ENCODE data around the gene TRPC1.

Gene TRPC1

GRCh38 chr3:142754494-142754893 lies 30.7 kb downstream of the TRPC1 start:
- FAIRE-seq: no peak

GRCh38 chr3:142768338-142768737 lies 44.5 kb downstream of the TRPC1 start:
- FAIRE-seq: no peak

- no peak for FAIRE-seq
Measured at GRCh38 chr3:142777927-142778326, 54.1 kb downstream of the TRPC1 start.

DNA sequence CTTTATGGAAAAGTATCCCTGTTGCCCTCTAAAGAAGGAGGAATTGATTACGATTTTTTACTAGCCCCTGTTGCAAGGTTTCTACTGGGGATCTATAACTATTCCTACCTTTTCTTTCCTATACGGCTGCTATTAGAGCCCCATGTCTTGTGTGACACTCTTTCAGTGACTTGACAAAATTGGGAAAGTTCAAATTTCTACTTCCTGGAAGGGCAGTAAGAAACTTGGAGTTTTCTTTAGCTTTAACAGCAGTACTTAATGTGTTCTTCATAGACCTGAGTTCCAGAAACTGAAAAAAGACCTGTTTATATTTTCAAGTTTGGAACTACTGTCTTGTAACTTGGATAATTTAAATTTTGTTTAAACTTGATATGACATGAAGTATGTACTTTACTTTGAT lies 54.7 kb downstream of the TRPC1 start:
- FAIRE-seq: no peak

DNA sequence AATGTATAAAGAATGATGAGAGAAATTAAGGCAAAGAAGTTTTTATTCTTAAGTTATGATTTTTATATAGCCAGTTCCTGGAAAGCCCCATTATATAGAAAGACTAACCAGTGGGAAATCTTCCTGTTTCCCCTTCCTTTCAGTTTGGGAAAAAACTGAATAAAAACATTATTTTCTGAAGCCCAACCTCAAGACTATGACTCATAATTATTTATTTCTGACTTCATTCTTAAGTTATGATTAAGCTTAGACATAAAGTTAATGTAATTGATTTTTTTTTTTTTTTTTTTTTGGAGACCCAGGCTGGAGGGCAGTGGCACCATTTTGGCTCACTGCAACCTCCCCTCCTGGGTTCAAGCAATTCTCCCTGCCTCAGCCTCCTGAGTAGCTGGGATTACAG lies 55.8 kb downstream of the TRPC1 start:
- FAIRE-seq: no peak

- no peak for FAIRE-seq
Measured at GRCh38 chr3:142782616-142783015, 58.8 kb downstream of the TRPC1 start.

GRCh38 chr3:142784228-142784627 lies 60.4 kb downstream of the TRPC1 start:
- no peak for FAIRE-seq

GRCh38 chr3:142785996-142786395 lies 62.2 kb downstream of the TRPC1 start:
- FAIRE-seq: no peak

GRCh38 chr3:142787719-142788118 lies 63.9 kb downstream of the TRPC1 start:
- no peak for FAIRE-seq

DNA sequence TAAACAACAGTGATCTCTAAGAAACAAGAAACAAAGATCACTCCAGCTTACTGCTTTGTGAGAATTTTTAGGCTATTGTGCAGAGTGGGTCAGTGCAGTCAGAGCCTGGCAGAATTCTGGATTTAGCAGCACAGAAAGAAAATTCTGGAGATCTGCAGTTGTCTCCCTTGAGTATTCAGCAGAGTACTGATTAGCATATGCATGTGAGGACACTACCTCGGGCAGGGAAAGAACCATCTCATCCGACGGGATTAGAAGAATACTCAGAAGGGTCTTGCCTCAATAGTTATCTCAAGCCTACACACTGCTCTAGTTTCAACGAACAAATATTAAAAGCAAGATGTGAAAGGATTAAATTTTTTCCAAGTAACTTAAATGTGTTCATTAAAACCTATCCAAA lies 70.7 kb downstream of the TRPC1 start:
- no peak for FAIRE-seq

DNA sequence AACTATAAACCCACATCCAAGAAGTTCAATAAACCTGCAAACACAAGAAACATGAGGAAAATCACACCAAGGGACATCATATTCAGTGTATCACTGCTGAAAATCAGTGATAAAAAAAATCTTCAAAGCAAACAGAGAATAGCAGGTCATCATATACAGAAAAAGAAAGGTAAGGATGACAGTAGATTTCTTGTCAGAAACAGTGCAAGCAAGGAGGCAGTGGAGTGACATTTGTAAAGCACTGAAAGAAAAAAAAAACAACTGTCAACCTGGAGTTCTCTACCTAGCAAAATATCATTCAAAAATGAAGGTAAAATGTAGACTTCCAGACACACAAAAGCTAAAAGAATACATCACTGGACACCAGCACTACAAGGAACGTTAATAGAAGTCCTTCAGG lies 71.5 kb downstream of the TRPC1 start:
- FAIRE-seq: no peak

DNA sequence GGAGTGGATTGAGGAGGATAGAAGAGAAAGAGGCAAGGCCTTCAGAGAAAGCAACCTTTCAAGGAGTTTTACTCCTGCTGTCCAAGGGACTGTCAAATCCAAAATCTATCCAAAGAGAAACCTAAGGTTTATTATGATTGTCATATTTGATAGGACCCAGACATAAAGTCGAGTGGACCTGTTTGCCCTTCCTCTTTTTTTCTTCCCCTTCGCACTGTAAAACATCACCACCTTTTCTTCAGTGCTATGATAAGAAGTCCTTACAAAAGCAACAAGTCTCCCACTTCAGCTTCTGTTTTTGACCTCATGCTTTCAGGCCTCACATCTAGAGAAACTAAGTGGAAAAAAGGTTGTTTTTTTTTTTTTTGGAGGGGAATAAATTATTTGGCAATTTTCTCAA lies 73.0 kb downstream of the TRPC1 start:
- no peak for FAIRE-seq

- FAIRE-seq: no peak
Measured at GRCh38 chr3:142801746-142802145, 77.9 kb downstream of the TRPC1 start.

DNA sequence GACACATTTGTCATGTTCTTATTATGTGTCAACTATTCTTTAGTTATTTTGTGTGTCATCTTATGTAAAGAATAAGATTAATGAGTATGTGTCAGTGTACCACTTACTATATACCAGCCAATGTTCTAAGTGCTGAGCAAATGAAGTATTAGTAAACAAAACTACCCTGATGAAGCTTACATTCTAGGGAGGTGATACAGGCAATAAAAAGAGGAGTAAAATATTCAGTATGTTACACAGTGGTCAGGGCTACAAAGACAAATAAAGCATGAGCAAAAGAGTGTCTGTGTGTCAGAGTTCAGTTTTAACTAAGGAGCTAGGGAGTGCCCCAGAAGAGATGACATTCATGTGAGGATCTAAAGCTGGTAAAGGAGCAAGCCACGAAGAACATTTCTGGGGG lies 79.1 kb downstream of the TRPC1 start:
- no peak for FAIRE-seq

DNA sequence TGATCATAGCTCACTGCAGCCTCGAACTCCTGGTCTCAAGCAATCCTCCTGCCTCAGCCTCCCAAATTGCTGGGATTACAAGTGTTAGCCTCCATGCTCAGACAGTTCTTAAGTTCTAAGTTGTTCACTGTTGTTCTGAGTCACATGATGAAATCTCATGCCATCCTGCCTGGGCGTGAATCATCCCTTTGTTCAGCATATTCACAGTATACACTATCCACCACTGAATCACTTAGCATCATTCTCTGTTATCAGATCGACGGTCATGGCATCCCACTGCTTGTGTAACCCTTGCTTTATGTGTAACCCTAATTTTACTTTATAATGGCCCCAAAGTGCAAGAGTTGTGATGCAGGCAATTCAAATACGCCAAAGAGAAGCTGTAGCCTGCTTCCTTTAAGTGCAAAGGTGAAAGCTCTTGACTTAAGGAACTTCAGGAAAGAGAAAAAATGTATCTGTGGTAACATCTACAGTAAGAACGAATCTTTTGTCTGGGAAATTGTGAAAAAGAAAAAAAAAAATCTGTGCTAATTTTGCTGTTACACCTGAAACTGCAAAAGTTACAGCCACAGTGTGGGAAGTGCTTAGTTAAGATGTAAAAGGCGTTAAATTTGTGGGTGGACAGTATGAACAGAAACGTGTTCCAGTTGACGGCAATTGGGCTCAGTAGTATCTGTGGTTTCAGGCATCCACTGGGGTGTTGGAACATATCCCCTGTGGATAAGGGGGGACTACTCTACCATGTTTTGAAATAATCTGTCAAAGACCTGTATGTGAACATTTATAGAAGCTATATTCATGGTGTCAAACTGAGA lies 84.5 kb downstream of the TRPC1 start:
- no peak for FAIRE-seq

GRCh38 chr3:142809259-142809658 lies 85.4 kb downstream of the TRPC1 start:
- FAIRE-seq: no peak

GRCh38 chr3:142815803-142816202 lies 92.0 kb downstream of the TRPC1 start:
- no peak for FAIRE-seq

GRCh38 chr3:142817356-142817755 lies 93.5 kb downstream of the TRPC1 start:
- FAIRE-seq: no peak

DNA sequence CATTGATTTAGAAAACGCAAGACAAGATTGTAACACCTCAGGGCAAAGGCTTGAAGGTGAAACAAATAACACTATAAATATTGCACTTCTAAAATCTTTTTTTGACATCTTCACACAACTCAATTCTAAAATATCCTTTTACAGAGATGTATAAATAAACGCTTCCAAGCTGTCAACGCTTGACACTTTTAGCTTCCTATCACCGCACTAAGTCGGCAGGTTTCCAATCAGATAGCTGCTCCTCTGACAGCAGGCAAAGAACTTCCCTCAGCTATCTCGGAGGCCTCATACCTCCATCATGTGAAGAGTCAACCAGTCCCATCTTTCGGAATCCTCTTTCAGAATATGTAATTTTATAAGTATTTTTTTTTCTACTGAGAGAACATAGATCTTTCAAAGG lies 94.1 kb downstream of the TRPC1 start:
- no peak for FAIRE-seq

DNA sequence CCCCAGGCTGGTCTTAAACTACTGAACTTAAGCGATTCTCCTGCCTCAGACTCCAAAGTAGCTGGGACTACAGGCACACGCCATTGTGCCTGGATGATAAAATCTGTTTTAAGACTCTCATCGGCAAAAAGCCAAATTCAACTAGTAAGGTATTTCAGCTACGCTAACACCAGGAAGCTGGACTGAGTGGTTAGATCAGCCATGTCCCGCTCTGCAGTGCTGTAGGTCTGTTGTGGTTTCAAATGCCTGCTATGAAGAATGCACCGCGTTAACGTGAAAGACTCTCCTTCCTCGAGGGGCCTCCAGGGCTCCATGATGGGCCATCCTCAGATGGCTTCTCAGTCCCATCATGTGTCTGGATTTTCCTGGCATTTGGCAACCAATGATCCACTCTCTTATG lies 94.8 kb downstream of the TRPC1 start:
- FAIRE-seq: no peak

- FAIRE-seq: no peak
Measured at GRCh38 chr3:142819179-142819578, 95.3 kb downstream of the TRPC1 start.

- peak; percentile 26 for FAIRE-seq
Measured at GRCh38 chr3:142828703-142829305, 105.0 kb downstream of the TRPC1 start.

- FAIRE-seq: no peak
Measured at GRCh38 chr3:142837526-142837925, 113.7 kb downstream of the TRPC1 start.

DNA sequence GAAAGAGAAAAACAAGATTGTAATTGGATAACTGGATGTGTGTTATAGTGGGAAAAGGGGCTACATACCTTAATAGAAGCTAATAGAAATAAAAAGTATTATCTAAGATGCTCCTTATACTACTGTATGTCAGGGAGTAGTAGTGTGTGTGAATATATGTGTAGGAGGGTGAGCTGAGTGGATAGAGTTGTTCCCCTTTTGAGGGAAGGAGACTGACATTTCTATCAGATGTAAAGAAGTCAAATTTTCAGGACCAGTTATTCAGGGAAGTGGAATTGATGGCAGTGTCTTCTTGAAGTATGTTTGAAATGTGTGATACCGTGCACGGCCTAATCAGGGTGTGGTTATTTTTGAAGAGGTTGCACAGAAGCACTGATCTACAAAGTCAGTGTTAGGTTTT lies 116.0 kb downstream of the TRPC1 start:
- FAIRE-seq: no peak

Data from TTC549 (cell line).